IPS-18a (cell line): ENCODE data around the gene CNOT3.

Source experiments
- H3K27ac ChIP-seq: one replicate; pipeline ENCODE4 v1.5.1; 2013; ENCODE audit warnings: low read length
- H3K27me3 ChIP-seq: one replicate; pipeline ENCODE4 v1.6.1; 2013; ENCODE audit warnings: mild to moderate bottlenecking, low read length; ENCODE audit not compliant: control insufficient read depth, insufficient read depth
- H3K36me3 ChIP-seq: one replicate; pipeline ENCODE4 v1.6.1; 2013; ENCODE audit warnings: low read depth, low read length; ENCODE audit not compliant: control insufficient read depth
- H3K4me1 ChIP-seq: one replicate; pipeline ENCODE4 v1.6.1; 2013; ENCODE audit warnings: low read depth, low read length; ENCODE audit not compliant: control insufficient read depth
- H3K4me3 ChIP-seq: one replicate; pipeline ENCODE4 v1.5.1; 2013; ENCODE audit warnings: low read length
- H3K9ac ChIP-seq: one replicate; pipeline ENCODE4 v1.6.1; 2013; ENCODE audit warnings: mild to moderate bottlenecking, low read length, moderate library complexity
- H3K9me3 ChIP-seq: one replicate; pipeline ENCODE4 v1.6.1; 2013; ENCODE audit warnings: low read depth, low read length; ENCODE audit not compliant: control insufficient read depth

CNOT3 gene

GRCh38 chr19:54105796-54106195 is 31.8 kb upstream of the CNOT3 start:
- Histone ChIP-seq H3K4me1 (no peaks in the 10 kb centered on the region), H3K36me3 (peaks cover 47% of the 10 kb centered on the region), H3K4me3 (no peak overlapping the region), H3K9me3 (no peaks in the 10 kb centered on the region), H3K27ac (no peak overlapping the region), H3K27me3 (no peaks in the 10 kb centered on the region), H3K9ac (no peak overlapping the region)

DNA sequence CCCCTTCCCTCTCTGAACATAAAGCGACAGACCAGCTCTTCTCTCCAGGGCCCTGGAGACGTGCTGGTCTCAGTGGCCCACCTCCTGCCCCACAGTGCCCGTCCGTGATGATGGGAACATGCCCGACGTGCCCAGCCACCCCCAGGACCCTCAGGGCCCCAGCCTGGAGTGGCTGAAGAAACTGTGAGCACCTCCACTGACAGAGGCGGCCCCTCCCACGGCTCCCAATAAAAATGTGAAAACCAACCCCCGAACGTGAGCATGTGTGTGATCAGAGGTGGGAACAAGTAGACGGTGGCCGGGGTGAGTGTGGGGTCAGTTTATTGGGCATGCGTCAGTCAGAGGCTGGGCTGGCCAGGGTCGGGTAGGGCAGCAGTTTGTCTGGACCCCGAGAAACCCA is 30.8 kb upstream of the CNOT3 start:
- H3K4me3 ChIP-seq = no peak overlapping the region
- no peaks in the 10 kb centered on the region for H3K27me3 ChIP-seq
- H3K9ac ChIP-seq = no peak overlapping the region
- H3K27ac ChIP-seq = no peak overlapping the region
- H3K9me3 ChIP-seq = no peaks in the 10 kb centered on the region
- H3K4me1 ChIP-seq = no peaks in the 10 kb centered on the region
- peaks cover 49% of the 10 kb centered on the region for H3K36me3 ChIP-seq

DNA sequence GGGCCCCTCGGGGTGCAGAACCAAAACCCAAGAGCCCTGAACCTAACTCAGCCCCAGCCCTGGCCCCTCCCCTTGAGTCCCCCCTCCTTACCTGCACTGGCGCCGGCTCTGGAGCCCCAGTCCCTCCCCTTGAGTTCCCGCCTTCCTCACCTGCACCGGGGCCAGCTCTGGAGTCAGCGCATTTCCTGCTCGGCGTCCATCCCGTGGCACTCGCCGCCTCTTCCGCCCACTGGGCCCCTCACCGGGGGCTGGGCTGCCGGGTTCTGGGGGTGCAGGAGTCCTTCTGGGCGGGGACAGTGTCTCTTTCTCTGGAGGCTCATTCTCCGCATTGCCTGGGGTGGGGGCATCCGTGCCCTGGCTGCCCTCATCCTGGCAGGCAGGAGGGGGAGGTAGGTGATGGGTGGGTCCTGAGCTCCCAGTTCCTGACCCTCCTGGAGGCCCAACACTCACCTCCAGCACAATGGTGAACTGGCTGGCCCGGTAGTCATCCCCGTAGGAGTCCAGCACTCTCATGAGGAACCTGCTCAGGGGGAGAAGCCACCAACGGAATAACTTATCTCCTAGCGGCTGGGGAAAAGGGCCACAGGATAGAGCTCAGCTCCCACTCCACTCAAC is 29.6 kb upstream of the CNOT3 start:
- no peak overlapping the region for H3K27ac ChIP-seq
- H3K4me3 ChIP-seq = no peak overlapping the region
- H3K4me1 ChIP-seq = no peaks in the 10 kb centered on the region
- H3K27me3 ChIP-seq = no peaks in the 10 kb centered on the region
- H3K36me3 ChIP-seq = peaks cover 49% of the 10 kb centered on the region
- no peak overlapping the region for H3K9ac ChIP-seq
- H3K9me3 ChIP-seq = no peaks in the 10 kb centered on the region

DNA sequence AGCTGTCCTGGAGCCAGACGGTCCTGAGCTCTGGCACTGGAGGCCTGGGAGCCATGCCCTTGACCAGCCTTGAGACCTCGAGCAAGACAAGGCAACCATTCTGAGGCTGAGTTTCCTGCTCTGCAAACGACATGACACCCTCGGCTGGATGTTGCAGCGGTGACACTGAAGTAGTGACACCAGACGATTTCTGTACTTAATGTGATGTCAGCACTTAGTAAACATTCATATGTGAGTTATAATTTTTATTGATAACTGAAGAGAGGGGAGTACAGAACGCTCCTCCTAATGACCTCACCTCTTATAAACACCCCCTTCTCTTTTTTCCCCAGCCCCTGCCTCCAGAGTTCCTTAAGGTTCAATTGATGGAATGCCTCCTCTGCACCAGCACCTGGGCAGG is 29.1 kb upstream of the CNOT3 start:
- H3K27ac ChIP-seq = no peak overlapping the region
- no peaks in the 10 kb centered on the region for H3K27me3 ChIP-seq
- no peaks in the 10 kb centered on the region for H3K4me1 ChIP-seq
- H3K9me3 ChIP-seq = no peaks in the 10 kb centered on the region
- H3K36me3 ChIP-seq = peaks cover 52% of the 10 kb centered on the region
- no peak overlapping the region for H3K4me3 ChIP-seq
- no peak overlapping the region for H3K9ac ChIP-seq

GRCh38 chr19:54109651-54110050 is 27.9 kb upstream of the CNOT3 start:
- Histone ChIP-seq H3K4me3 (no peak overlapping the region), H3K9me3 (no peaks in the 10 kb centered on the region), H3K27me3 (no peaks in the 10 kb centered on the region), H3K4me1 (no peaks in the 10 kb centered on the region), H3K36me3 (peaks cover 52% of the 10 kb centered on the region), H3K27ac (no peak overlapping the region), H3K9ac (no peak overlapping the region)

- Histone ChIP-seq H3K4me3 (peak overlapping the region; percentile 81), H3K27ac (peak overlapping the region; percentile 83), H3K9ac (peak overlapping the region; percentile 80), H3K9me3 (no peaks in the 10 kb centered on the region), H3K27me3 (no peaks in the 10 kb centered on the region), H3K4me1 (no peaks in the 10 kb centered on the region), H3K36me3 (peaks cover 26% of the 10 kb centered on the region)
Observed at GRCh38 chr19:54114340-54115108, 23.0 kb upstream of the CNOT3 start.

- H3K9me3 ChIP-seq = no peaks in the 10 kb centered on the region
- H3K27ac ChIP-seq = peak within 1 kb of the TSS; percentile 83
- H3K27me3 ChIP-seq = no peaks in the 10 kb centered on the region
- H3K4me3 ChIP-seq = peak within 1 kb of the TSS; percentile 81
- H3K36me3 ChIP-seq = peaks cover 26% of the 10 kb centered on the region
- H3K9ac ChIP-seq = peak within 1 kb of the TSS; percentile 80
- no peaks in the 10 kb centered on the region for H3K4me1 ChIP-seq
Observed at GRCh38 chr19:54115109-54116063, 22.2 kb upstream of the CNOT3 start, which contains the start of the genes PRPF31 and TFPT. PRPF31 (plus strand) TSS chr19:54115754; CDS start chr19:54118279, 2,525 bp downstream. TFPT (minus strand) TSS chr19:54115657; CDS start chr19:54115269, 388 bp downstream.

- no peaks in the 10 kb centered on the region for H3K27me3 ChIP-seq
- no peak overlapping the region for H3K4me3 ChIP-seq
- no peak overlapping the region for H3K9ac ChIP-seq
- H3K4me1 ChIP-seq = no peaks in the 10 kb centered on the region
- no peaks in the 10 kb centered on the region for H3K9me3 ChIP-seq
- no peak overlapping the region for H3K27ac ChIP-seq
- peaks cover 61% of the 10 kb centered on the region for H3K36me3 ChIP-seq
Observed at GRCh38 chr19:54121259-54121658, 16.3 kb upstream of the CNOT3 start.

DNA sequence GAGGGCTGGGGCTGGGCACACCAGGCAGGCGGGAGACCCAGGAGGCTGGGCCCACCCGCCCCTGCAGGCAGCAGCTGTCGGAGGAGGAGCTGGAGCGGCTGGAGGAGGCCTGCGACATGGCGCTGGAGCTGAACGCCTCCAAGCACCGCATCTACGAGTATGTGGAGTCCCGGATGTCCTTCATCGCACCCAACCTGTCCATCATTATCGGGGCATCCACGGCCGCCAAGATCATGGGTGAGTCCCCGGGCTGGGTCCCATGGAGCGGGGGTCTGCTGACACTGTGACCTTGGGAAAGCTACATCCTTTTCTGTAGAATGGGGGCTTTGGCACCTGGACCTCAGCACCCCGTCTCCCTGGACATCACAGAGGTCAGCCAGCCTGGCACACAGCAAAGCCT is 13.9 kb upstream of the CNOT3 start:
- Histone ChIP-seq H3K36me3 (peaks cover 74% of the 10 kb centered on the region), H3K9ac (no peak overlapping the region), H3K27me3 (no peaks in the 10 kb centered on the region)

DNA sequence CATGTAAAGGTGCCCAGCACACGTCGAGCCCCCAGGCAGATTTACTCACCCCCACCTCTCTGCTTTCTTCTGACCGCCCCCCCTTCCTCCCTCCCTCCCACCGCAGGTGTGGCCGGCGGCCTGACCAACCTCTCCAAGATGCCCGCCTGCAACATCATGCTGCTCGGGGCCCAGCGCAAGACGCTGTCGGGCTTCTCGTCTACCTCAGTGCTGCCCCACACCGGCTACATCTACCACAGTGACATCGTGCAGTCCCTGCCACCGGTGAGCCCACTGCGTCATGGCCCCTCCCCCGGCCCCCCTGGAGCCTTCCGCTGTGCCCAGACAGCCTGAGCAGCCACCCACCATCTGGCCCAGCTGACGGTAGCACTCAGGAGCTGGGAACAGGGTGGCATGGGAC is 13.2 kb upstream of the CNOT3 start:
- H3K36me3 ChIP-seq = peaks cover 75% of the 10 kb centered on the region
- H3K27ac ChIP-seq = no peak overlapping the region
- H3K9ac ChIP-seq = no peak overlapping the region

More for the DNA sequence above, 13.9 kb upstream of the CNOT3 start:
- Histone ChIP-seq H3K27ac (no peak overlapping the region), H3K4me3 (no peak overlapping the region), H3K9me3 (no peaks in the 10 kb centered on the region), H3K4me1 (no peaks in the 10 kb centered on the region)

DNA sequence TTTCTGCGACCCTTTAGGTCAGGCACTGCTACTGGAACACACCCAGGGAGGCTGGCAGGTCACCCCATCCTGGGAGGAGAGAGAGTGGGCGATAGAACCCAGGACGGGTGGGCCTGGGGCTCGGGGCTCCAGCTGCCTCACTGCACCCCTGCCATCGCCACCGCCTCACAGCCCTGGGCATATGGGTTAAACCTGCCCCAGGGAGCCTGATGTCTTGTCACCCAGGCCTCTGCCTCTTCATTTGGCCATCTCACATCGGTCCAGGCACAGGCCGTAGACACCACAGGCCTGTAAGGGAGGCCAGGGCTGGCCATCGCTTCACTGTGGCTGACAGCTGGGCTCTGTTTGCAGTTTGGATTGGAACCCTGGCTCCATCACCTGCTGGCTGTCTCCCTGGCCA is 11.8 kb upstream of the CNOT3 start:
- no peaks in the 10 kb centered on the region for H3K4me1 ChIP-seq
- H3K36me3 ChIP-seq = peaks cover 74% of the 10 kb centered on the region
- H3K4me3 ChIP-seq = no peak overlapping the region
- no peaks in the 10 kb centered on the region for H3K9me3 ChIP-seq
- no peak overlapping the region for H3K27ac ChIP-seq
- no peaks in the 10 kb centered on the region for H3K27me3 ChIP-seq
- H3K9ac ChIP-seq = no peak overlapping the region

More for the DNA sequence above, 13.2 kb upstream of the CNOT3 start:
- Histone ChIP-seq H3K9me3 (no peaks in the 10 kb centered on the region), H3K27me3 (no peaks in the 10 kb centered on the region), H3K4me3 (no peak overlapping the region), H3K4me1 (no peaks in the 10 kb centered on the region)
